Right renal pelvis (tissue), 4 donors: ENCODE measurements around the gene TMEM130. TPM values are rescaled to one million over a fixed set of nuclear protein-coding genes. Genes with fewer than 3 reads are reported as not detected.
"Not testable (repeated sequence)": the region's sequence is repeated elsewhere in the genome, so short reads cannot be mapped to it uniquely, and the experiment has no call there.

ENCODE experiments used
- DNase-seq, 4 donors: peaks; one replicate each; pipeline ENCODE4 v3.0.0-alpha.2; 2013; ENCODE audit warnings: low read depth in 4 of 4, low spot score in 3 of 4, missing footprints in 1 of 4
- polyA plus RNA-seq, 4 donors: library from polyadenylated mRNA; unstranded; fragments of 120-200 nt; gene quantifications; one replicate each; pipeline ENCODE4 v1.2.1, GENCODE V29; 2013; ENCODE audit not compliant: insufficient read length in 4 of 4

The TMEM130 gene
- polyA plus RNA-seq, 4 donors = 3.9 to 5.9 (median 5.2) TPM

DNA sequence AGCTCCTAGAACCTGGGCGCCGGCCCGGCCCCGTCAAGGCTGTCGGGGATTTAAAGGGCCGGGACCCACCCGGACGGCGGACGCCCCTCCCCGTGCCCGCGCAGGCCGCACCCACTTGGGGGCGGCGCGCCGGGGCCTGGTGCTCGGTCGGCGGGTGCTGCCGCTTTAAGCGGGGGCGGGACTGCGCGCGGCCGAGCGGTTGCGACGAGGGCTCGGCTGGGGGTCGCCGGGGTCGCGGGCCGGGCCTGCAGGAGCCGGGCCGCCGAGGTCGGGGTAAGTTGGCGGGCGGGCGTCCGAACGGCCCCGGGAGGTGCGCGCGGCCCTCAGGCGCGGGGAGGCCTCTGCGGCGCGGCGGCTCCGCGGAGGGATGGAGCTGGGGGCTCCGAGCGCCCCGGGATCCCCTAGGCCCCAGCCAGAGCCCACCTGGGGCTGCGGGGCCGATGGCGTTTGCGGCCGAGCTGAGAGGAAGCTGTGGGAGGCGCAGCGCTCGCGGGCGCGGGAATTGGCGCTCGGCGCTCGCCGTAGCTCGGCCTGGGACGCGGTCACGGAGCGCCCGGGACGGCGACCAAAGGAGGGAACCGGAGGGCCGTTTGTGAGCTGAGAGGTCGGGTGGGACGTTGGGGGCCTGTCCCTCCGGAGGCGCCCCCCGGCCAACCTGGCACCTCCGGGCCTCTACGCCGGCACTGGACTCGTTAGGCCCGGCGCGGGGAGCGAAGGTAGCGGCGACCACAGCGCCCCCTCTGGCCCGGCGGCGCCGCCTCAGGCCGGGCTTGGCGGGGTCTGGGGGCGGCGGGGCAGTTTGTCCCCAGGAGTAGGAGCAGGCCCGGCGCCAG is 8.8 kb upstream of the TMEM130 start, which contains the start of gene TRRAP:
Gene TRRAP (plus strand): TSS at position 168 of the 833 bp plus-strand sequence. CDS start 2,619 bp downstream, outside the sequence.
- no peak for DNase-seq

DNA sequence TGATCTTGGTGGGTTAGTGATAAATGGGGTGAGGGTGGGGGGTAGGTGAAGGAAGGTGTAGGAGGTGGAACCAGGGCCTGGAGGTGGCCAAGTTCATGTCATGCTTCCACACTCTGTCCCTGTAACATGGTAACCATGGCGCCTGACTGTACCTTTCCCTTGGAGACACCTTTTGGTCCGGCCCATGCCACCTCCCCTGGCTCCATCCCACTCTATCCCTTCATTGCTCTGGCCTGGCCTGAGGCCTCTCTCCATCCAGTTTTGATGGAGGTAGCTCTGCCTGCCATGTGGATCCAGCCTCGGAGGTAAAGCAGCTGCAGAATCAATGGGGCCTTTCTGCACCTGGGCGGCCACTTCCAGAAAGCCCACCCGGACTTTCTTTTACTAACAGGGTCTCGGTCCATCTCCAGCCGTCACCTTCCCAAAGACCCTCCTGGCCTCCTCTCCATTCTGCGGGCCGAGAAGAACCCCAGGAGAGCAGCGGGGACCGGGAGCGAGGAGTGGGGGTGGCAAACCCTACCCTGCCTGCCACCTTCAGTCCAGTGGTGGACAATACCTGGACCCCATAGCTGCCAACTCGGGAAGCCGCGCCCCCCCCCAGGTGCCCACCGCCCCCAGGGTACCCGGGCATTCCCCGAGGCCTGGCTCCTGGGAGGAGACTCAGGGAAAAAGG is 8.0 kb upstream of the TMEM130 start:
- no peak for DNase-seq

DNA sequence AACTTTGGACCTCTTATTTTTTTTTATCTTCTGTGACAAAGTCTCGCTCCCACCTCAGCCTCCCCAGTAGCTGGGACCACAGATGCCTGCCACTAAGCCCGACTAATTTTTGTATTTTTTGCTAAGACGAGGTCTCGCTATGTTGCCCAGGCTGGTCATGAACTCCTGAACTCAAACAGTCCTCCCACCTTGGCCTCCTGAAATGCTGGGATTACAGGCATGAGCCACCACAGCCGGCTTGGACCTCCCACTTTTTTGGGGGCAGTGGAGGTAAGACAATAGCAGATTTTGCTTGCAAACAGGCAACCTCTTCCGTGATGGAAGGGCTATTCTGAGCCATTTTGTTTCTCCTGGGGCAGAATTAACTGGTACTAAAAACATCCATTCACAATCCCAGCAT is 7.3 kb upstream of the TMEM130 start:
- DNase-seq = no peak

DNA sequence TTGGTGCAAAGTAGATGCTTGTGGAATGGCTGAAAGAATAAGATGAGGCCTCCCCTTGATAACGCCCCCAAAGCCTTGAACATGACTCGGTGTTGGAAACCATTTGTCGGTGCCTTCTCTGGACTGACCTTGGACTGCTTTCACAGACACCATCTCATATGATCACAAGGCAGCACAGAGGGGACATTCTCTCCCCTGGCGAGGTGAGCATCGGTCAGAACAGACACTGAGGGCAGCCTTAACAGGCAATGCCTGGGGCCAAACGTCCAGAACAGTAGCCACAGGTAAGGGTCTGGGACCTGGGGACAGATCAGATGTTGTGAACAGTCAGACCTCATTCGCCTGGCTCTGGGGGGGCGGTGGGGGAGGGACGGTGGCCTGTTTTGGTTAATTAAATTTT is 5.7 kb upstream of the TMEM130 start:
- no peak for DNase-seq

DNA sequence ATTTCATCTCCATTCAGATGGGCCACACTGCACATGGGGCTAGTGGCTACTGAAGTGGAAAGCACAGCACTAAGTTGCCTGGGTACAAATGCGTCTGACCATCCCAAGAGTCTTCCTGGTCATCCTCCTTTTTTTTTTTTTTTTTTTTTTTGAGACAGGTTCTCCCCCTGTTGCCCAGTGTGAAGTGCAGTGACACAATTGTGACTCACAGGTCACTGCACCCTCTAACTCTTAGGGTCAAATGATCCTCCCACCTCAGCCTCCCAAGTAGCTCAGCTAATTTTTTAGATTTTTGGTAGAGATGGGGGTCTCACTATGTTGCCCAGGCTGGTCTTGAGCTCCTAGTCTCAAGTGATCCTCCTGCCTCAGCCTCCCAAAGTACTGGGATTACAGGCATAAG is 5.1 kb upstream of the TMEM130 start:
- no peak for DNase-seq

GRCh38 chr7:98873610-98874009 is 3.8 kb upstream of the TMEM130 start:
- not testable (repeated sequence) for DNase-seq

DNA sequence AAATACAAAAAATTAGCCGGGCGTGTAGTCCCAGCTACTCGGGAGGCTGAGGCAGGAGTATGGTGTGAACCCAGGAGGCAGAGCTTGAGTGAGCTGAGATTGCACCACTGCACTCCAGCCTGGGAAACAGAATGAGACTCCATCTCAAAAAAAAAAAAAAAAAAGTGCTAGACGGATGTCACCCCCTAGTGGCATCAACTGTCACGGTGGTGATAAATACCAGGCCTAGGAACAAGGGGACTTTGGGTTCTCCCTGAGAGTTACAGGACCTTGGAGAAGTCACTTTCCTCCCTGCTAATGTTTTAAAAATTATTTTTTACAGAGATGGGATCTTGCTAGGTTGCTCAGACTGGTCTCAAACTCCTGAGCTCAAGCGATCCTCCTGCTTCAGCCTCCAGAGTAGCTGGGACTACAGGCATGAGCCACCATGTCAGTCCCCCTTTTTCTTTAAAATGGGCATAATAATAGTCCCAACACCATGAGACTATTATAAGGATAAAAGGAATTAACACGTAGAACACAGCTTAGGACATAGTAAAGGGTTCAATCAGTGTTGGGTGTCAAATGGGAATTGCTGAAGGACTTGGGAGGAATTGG is 2.6 kb upstream of the TMEM130 start:
- no peak for DNase-seq

DNA sequence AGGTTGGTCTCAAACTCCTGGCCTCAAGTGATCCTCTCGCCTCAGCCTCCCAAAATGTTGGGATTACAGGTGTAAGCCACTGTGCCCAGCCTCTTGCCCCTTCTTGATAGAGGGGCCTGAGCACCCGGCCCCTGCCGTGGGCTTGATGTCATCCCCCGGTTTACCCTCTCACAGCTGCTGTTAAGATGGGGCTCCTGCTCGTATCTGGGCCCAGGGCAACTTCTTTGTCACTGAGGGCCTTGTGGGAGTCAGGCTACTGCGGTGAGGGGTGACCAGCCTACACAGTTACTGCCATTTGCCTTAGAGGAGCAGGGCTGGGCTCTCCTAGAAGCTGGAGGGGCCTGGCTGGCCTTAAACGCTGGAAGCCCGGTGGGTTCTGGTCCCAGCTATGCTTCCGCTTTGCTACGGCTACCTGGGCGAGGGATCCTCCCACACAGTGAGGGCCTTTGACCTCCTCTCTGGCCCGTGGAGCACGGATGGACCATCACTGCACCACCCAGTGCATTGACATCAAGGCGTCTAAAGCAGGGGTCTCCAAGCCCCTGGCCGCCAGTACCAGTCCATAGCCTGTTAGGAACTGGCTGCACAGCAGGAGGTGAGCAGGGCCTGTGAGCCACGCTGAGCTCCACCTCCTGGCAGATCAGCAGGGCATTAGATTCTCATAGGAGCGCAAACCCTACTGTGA is 1.1 kb upstream of the TMEM130 start:
- DNase-seq = no peak

GRCh38 chr7:98870121-98870651 is 372 bp upstream of the TMEM130 start:
- no peak for DNase-seq

DNA sequence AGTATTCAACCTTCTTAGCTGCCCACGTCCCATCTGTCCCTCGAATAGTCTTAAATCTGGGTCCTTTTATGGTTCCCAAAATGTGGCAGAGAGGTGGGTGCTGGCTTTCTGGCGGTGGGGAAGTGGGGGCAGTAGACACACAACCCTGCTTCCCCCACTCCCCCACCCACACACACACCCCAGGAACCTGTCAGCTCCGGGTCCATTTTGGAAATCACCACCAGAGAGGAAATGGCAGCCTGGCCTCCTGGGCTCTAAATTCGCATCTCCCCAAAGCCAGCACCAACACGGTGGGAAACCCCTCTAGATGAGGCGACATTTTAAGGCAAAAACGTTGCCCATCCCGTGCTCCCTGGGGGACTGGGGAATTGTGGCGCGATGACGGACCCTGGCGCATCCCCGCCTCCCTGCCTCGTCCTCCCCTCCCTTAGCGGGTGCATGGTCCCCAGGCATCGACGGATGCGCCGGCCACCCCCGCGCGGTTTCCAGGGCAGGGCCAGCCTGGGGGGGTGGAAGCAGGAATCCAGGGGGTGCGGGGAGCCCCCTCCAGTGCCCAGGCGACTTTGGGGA is 702 bp downstream of the TMEM130 start:
- no peak for DNase-seq

- no peak for DNase-seq
These were observed 1.4 kb downstream of the TMEM130 start for GRCh38 chr7:98868450-98868849.

DNA sequence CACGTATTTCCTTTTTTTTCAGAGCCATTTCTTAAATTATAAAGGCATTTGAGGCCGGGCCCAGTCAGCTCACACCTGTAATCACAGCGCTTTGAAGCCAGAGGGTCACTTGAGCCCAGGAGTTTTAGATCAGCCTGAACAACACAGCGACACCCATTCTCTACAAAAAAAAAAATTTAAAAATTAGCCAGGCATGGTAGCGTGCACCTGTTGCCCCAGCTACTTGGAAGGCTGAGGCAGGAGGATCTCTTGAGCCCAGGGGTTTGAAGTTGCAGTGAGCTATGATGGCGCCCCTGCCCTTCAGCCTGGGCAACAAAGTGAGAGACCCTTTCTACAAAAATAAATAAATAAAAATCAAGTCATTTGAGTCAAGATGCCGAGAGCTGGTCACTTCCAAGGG is 3.0 kb downstream of the TMEM130 start:
- no peak for DNase-seq

DNA sequence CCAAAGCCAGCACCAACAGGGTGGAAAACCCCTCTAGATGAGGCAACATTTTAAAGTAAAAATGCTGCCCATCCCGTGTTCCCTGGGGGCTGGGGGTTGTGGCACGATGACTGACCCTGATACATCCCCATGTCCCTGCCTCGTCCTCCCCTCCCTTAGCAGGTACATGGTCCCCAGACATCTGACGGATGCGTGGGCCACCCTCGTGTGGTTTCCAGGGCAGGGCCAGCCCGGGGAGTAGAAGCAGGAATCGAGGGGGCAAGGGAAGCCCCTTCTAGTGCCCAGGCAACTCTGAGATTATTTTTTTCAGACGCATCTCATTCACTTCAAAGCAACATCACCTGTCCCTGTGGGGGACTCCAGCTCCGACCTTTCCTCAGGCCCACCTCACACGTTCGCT is 3.5 kb downstream of the TMEM130 start:
- no peak for DNase-seq

- no peak for DNase-seq
These were observed 4.9 kb downstream of the TMEM130 start for GRCh38 chr7:98864731-98865453.

GRCh38 chr7:98863601-98864000 is 6.2 kb downstream of the TMEM130 start:
- DNase-seq = no peak

DNA sequence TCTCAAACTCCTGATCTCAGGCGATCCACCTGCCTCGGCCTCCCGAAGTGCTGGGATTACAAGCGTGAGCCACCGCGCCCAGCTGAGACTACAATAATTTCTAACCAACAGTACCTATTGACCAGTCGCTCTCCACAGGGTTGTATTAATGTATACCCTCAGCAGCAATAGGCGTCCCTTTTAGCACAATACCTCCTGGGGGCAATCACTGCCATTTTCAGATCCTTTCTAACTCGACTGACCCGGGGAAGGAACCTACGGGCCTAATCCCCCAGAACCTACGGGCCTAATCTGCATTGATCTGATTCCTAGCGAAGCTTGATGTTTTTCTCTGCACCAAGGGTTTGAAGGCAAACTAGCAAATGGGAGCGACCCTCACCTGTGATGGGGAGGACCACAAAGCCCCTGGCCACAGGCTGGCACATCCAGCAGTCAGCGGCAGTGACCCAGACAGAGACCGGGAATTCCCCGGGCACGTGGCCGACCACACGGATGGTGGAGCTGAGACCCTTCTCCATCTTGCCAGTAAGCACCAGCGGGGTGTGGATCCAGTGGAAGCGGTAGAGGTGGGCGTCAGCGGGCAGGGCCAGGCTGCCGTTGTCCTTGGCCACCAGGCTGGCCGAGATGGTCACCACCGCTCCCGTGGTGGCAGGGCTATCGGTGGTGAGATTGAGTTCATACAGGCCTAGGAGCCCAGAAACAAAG is 6.9 kb downstream of the TMEM130 start:
- no peak for DNase-seq

DNA sequence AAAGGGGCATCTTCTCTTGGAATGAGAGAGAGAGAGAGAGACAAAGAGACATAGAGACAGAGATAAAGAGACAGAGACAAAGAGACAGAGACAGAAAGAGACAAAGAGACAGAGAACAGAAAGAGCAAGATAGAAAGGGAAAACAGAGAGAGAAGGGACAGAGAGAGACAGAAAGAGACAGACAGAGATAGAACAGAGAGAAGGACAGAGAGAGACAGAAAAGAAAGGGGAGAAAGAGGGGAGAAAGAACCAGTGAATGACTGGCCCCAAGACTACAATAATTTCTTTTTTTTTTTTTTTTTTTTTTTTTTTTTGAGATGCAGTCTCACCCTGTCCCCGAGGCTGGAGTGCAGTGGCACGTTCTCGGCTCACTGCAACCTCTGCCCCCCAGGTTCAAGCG is 7.6 kb downstream of the TMEM130 start:
- DNase-seq = no peak

GRCh38 chr7:98860071-98860470 is 9.7 kb downstream of the TMEM130 start:
- DNase-seq = no peak
